ENCODE measurements around the gene VAMP2.

VAMP2 gene

GRCh38 chr17:8162233-8162996 lies at the start of gene VAMP2:
Gene VAMP2, minus strand, starts transcription at chr17:8162948. Its CDS starts 69 bp downstream, at chr17:8162879.
- DNase-seq, result peak; percentile 80

- no peak for DNase-seq
Measured at GRCh38 chr17:8210761-8211458, 48.2 kb upstream of the VAMP2 start.

GRCh38 chr17:8209907-8210760 lies 47.4 kb upstream of the VAMP2 start, which contains the start of gene AURKB:
Gene AURKB, minus strand, starts transcription at chr17:8210575. Its CDS starts 351 bp downstream, at chr17:8210224.
- peak; percentile 91 for DNase-seq

- no peak for DNase-seq
Measured at GRCh38 chr17:8206536-8206935, 43.8 kb upstream of the VAMP2 start.

GRCh38 chr17:8204761-8205555 lies 42.2 kb upstream of the VAMP2 start:
- DNase-seq, result no peak

GRCh38 chr17:8192070-8192815 lies 29.5 kb upstream of the VAMP2 start:
- DNase-seq, result peak; percentile 38

GRCh38 chr17:8190506-8190905 lies 27.8 kb upstream of the VAMP2 start:
- DNase-seq, result no peak

GRCh38 chr17:8189711-8190477 lies 27.1 kb upstream of the VAMP2 start, which contains the start of gene BORCS6:
Gene BORCS6, minus strand, starts transcription at chr17:8190180. Its CDS starts 40 bp downstream, at chr17:8190140.
- peak; percentile 94 for DNase-seq

GRCh38 chr17:8189041-8189710 lies 26.4 kb upstream of the VAMP2 start:
- DNase-seq, result peak; percentile 25

GRCh38 chr17:8188263-8188839 lies 25.6 kb upstream of the VAMP2 start:
- DNase-seq, result no peak

- DNase-seq, result peak; percentile 80
Measured at GRCh38 chr17:8187517-8188262, 24.9 kb upstream of the VAMP2 start.

GRCh38 chr17:8186787-8187516 lies 24.2 kb upstream of the VAMP2 start:
- peak; percentile 85 for DNase-seq

- no peak for DNase-seq
Measured at GRCh38 chr17:8186446-8186786, 23.7 kb upstream of the VAMP2 start.

GRCh38 chr17:8185582-8186445 lies 23.1 kb upstream of the VAMP2 start:
- DNase-seq, result peak; percentile 91

- DNase-seq, result no peak
Measured at GRCh38 chr17:8176998-8177731, 14.4 kb upstream of the VAMP2 start.

- DNase-seq, result peak; percentile 82
Measured at GRCh38 chr17:8176197-8176940, 13.6 kb upstream of the VAMP2 start, which contains the start of gene TMEM107. Gene TMEM107, minus strand, starts transcription at chr17:8176380. Its CDS starts 94 bp downstream, at chr17:8176286.

Data from activated gamma-delta T cell treated with Interleukin-2 at 50 U/mL for 16 hours (primary cell).